ENCODE measurements around the gene NAV2. TPM values are rescaled to one million over a fixed set of nuclear protein-coding genes. Genes with fewer than 3 reads are reported as not detected.

NAV2 gene
- total RNA-seq, 1 donor from 2014 or later = 50.8 TPM

GRCh38 chr11:19793326-19793725 is 80.7 kb downstream of the NAV2 start:
- intact Hi-C loops (cut with DNase I) = no loop called here
- DNase-seq (ENCODE audit: low spot score) = no peak

- intact Hi-C loops (cut with DNase I) = no loop called here
Observed at GRCh38 chr11:19794161-19794560, 81.5 kb downstream of the NAV2 start.

GRCh38 chr11:19795082-19795481 is 82.4 kb downstream of the NAV2 start:
- DNase-seq (ENCODE audit: low spot score) = no peak
- intact Hi-C loops (cut with DNase I) = no loop called here

More at GRCh38 chr11:19794161-19794560, 81.5 kb downstream of the NAV2 start:
- no peak for DNase-seq (ENCODE audit: low spot score)

- intact Hi-C loops (cut with DNase I) = loop anchor here (5.0 kb wide), 2 partner anchors 102 to 238 kb away; no protein-coding TSS in a partner anchor
- DNase-seq (ENCODE audit: low spot score) = no peak
Observed at GRCh38 chr11:19800162-19800561, 87.5 kb downstream of the NAV2 start.

- intact Hi-C loops (cut with DNase I) = loop anchor here (5.0 kb wide), 2 partner anchors 101 to 239 kb away; no protein-coding TSS in a partner anchor
- DNase-seq (ENCODE audit: low spot score) = no peak
Observed at GRCh38 chr11:19800714-19801519, 88.3 kb downstream of the NAV2 start.

GRCh38 chr11:19802773-19803293 is 90.2 kb downstream of the NAV2 start:
- no peak for DNase-seq (ENCODE audit: low spot score)
- intact Hi-C loops (cut with DNase I) = loop anchor here (5.0 kb wide), 2 partner anchors 99 to 241 kb away; no protein-coding TSS in a partner anchor

GRCh38 chr11:19803506-19803998 is 90.9 kb downstream of the NAV2 start:
- no peak for DNase-seq (ENCODE audit: low spot score)
- intact Hi-C loops (cut with DNase I) = loop anchor here (5.0 kb wide), 2 partner anchors 99 to 241 kb away; no protein-coding TSS in a partner anchor

GRCh38 chr11:19805376-19805775 is 92.7 kb downstream of the NAV2 start:
- intact Hi-C loops (cut with DNase I) = no loop called here
- DNase-seq (ENCODE audit: low spot score) = no peak

- intact Hi-C loops (cut with DNase I) = no loop called here
- DNase-seq (ENCODE audit: low spot score) = no peak
Observed at GRCh38 chr11:19805827-19806226, 93.2 kb downstream of the NAV2 start.

GRCh38 chr11:19806251-19806650 is 93.6 kb downstream of the NAV2 start:
- intact Hi-C loops (cut with DNase I) = no loop called here
- DNase-seq (ENCODE audit: low spot score) = no peak

GRCh38 chr11:19808076-19808911 is 95.7 kb downstream of the NAV2 start:
- intact Hi-C loops (cut with DNase I) = no loop called here
- DNase-seq (ENCODE audit: low spot score) = no peak

GRCh38 chr11:19810852-19811251 is 98.2 kb downstream of the NAV2 start:
- no peak for DNase-seq (ENCODE audit: low spot score)
- intact Hi-C loops (cut with DNase I) = no loop called here

- no peak for DNase-seq (ENCODE audit: low spot score)
- intact Hi-C loops (cut with DNase I) = no loop called here
Observed at GRCh38 chr11:19811380-19811779, 98.7 kb downstream of the NAV2 start.

GRCh38 chr11:19812096-19812495 is 99.5 kb downstream of the NAV2 start:
- intact Hi-C loops (cut with DNase I) = no loop called here
- no peak for DNase-seq (ENCODE audit: low spot score)

- intact Hi-C loops (cut with DNase I) = no loop called here
- DNase-seq (ENCODE audit: low spot score) = no peak
Observed at GRCh38 chr11:19812710-19813109, 100.1 kb downstream of the NAV2 start.

GRCh38 chr11:19813158-19813879 is 100.7 kb downstream of the NAV2 start:
- intact Hi-C loops (cut with DNase I) = no loop called here
- DNase-seq (ENCODE audit: low spot score) = no peak

GRCh38 chr11:19814421-19814820 is 101.8 kb downstream of the NAV2 start:
- no peak for DNase-seq (ENCODE audit: low spot score)
- intact Hi-C loops (cut with DNase I) = no loop called here

- no peak for DNase-seq (ENCODE audit: low spot score)
- intact Hi-C loops (cut with DNase I) = no loop called here
Observed at GRCh38 chr11:19816040-19816439, 103.4 kb downstream of the NAV2 start.

- intact Hi-C loops (cut with DNase I) = no loop called here
- DNase-seq (ENCODE audit: low spot score) = no peak
Observed at GRCh38 chr11:19816817-19817216, 104.2 kb downstream of the NAV2 start.

Data from cardiac septum (tissue), 1 donor.